ENCODE results near the gene EPHA7. TPM values are rescaled to one million over a fixed set of nuclear protein-coding genes. Genes with fewer than 3 reads are reported as not detected.

Gene EPHA7
- total RNA-seq, 4 donors from 2014 or later = 0.04 to 2.4 (median 0.88) TPM

- DNase-seq (ENCODE audit: low spot score in 2 of 2) = no peak
- 50 to 59% methylated on average over 2 of the region's 2 CpGs for WGBS, 2 donors
- intact Hi-C loops (cut with DNase I; ENCODE audit: low total_unique reads) = no loop called here
- H3K4me3 ChIP-seq (ENCODE audit: low read depth, poor library complexity, severe bottlenecking) = no peak overlapping the region
- no peak for TF ChIP-seq POLR2A (IDR thresholded peaks at IDR 0.05)
- no peak for TF ChIP-seq CTCF (IDR thresholded peaks at IDR 0.05)
Measured at GRCh38 chr6:93433592-93433991, 14.2 kb upstream of the EPHA7 start.

GRCh38 chr6:93424303-93425064 lies 5.1 kb upstream of the EPHA7 start:
- no peak for DNase-seq (ENCODE audit: low spot score in 2 of 2)
- H3K4me3 ChIP-seq (ENCODE audit: low read depth, poor library complexity, severe bottlenecking) = no peak overlapping the region
- 30 to 35% methylated on average over 2 of the region's 2 CpGs for WGBS, 2 donors
- intact Hi-C loops (cut with DNase I; ENCODE audit: low total_unique reads) = no loop called here
- TF ChIP-seq POLR2A (IDR thresholded peaks at IDR 0.05) (no peak), CTCF (IDR thresholded peaks at IDR 0.05) (no peak)

GRCh38 chr6:93423542-93423941 lies 4.2 kb upstream of the EPHA7 start:
- WGBS, 2 donors = 47 to 50% methylated on average over 2 of the region's 2 CpGs
- no peak overlapping the region for H3K4me3 ChIP-seq (ENCODE audit: low read depth, poor library complexity, severe bottlenecking)
- no peak for TF ChIP-seq CTCF (IDR thresholded peaks at IDR 0.05)
- TF ChIP-seq POLR2A (IDR thresholded peaks at IDR 0.05) = no peak
- DNase-seq (ENCODE audit: low spot score in 2 of 2) = no peak
- intact Hi-C loops (cut with DNase I; ENCODE audit: low total_unique reads) = no loop called here

GRCh38 chr6:93420163-93420795 lies 920 bp upstream of the EPHA7 start:
- intact Hi-C loops (cut with DNase I; ENCODE audit: low total_unique reads) = no loop called here
- no peak for DNase-seq (ENCODE audit: low spot score in 2 of 2)
- no peak overlapping the region for H3K4me3 ChIP-seq (ENCODE audit: low read depth, poor library complexity, severe bottlenecking)
- TF ChIP-seq CTCF (IDR thresholded peaks at IDR 0.05) (no peak), POLR2A (IDR thresholded peaks at IDR 0.05) (no peak)
- WGBS, 2 donors = 10 to 11% methylated on average over 14 of the region's 14 CpGs

GRCh38 chr6:93418408-93419303 lies 703 bp downstream of the EPHA7 start:
- peak overlapping the region; percentile 25 for H3K4me3 ChIP-seq (ENCODE audit: low read depth, poor library complexity, severe bottlenecking)
- intact Hi-C loops (cut with DNase I; ENCODE audit: low total_unique reads) = no loop called here
- TF ChIP-seq CTCF (IDR thresholded peaks at IDR 0.05) (no peak), POLR2A (IDR thresholded peaks at IDR 0.05) (no peak)
- 2% methylated on average over 23 to 62 of the region's 89 CpGs for WGBS, 2 donors
- peak in 1 of 2 donors; percentile 81 for DNase-seq (ENCODE audit: low spot score in 2 of 2)
